ENCODE results near the gene PRMT9. TPM values are rescaled to one million over a fixed set of nuclear protein-coding genes. Genes with fewer than 3 reads are reported as not detected.
A peak's percentile ranks its signal among the peaks of the same experiment; 100 is the strongest.

PRMT9 gene
- total RNA-seq, 1 experiment from 2014 or later, result 10.5 TPM

DNA sequence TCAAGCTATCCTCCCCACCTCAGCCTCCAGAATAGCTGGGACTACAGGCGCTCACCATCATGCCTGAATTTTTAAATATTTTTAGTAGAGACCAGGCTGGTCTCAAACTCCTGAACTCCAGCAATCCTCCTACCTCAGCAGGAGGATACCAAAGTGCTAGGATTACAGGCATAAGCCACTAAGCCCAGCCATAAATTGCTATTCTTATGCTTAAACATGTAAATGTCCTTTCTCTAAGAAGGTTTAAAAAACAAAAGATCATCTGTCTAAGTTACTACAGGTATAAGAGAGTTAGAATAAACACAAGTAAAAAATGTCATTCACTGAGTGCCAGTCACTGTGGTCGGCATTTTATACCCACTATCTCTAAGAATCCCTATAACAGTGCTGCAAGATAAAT, 28.3 kb downstream of the PRMT9 start:
- no peak overlapping the region for H4K5ac ChIP-seq (ENCODE audit: insufficient read length, low read depth, low read length)
- Mint-ChIP-seq H3K9me3 (no peaks in the 10 kb centered on the region), H3K27ac (peak overlapping the region; percentile 79 to 95 (median 92)), H3K36me3 (ENCODE audit: insufficient read depth in 1 of 3, low read depth in 3 of 3) (peaks cover 26 to 70% (median 55%) of the 10 kb centered on the region in 3 experiments), H3K4me1 (peaks cover 13 to 17% of the 10 kb centered on the region in 2 experiments), H3K4me3 (no peak overlapping the region; a peak in 1 of 5 replicates), H3K27me3 (ENCODE audit: low read depth) (no peaks in the 10 kb centered on the region; the same call in 1 of the 2 replicates)
- no peak overlapping the region for H3K14ac ChIP-seq (ENCODE audit: insufficient read depth, low read length)
- TF ChIP-seq, protein P1, sequence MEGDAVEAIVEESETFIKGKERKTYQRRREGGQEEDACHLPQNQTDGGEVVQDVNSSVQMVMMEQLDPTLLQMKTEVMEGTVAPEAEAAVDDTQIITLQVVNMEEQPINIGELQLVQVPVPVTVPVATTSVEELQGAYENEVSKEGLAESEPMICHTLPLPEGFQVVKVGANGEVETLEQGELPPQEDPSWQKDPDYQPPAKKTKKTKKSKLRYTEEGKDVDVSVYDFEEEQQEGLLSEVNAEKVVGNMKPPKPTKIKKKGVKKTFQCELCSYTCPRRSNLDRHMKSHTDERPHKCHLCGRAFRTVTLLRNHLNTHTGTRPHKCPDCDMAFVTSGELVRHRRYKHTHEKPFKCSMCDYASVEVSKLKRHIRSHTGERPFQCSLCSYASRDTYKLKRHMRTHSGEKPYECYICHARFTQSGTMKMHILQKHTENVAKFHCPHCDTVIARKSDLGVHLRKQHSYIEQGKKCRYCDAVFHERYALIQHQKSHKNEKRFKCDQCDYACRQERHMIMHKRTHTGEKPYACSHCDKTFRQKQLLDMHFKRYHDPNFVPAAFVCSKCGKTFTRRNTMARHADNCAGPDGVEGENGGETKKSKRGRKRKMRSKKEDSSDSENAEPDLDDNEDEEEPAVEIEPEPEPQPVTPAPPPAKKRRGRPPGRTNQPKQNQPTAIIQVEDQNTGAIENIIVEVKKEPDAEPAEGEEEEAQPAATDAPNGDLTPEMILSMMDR (conservative IDR thresholded peaks at IDR 0.05), result no peak
- no peaks in the 10 kb centered on the region; the same call in 1 of the 2 replicates for H3K4me1 ChIP-seq (ENCODE audit: insufficient read depth, low read length)
- H2AK5ac ChIP-seq (ENCODE audit: insufficient read length, low read length), result no peak overlapping the region
- no peak overlapping the region for H3T11ph ChIP-seq (ENCODE audit: low read length)
- no peak overlapping the region for H3K23ac ChIP-seq (ENCODE audit: insufficient read length, low read depth, low read length)
- H3K9me3 ChIP-seq (ENCODE audit: control insufficient read depth, low read depth, low read length), result no peaks in the 10 kb centered on the region
- no peaks in the 10 kb centered on the region for H3K27me3 ChIP-seq (ENCODE audit: insufficient read depth, low read length)
- H4K8ac ChIP-seq (replicated peaks; ENCODE audit: insufficient read length, low read depth, low read length), result no peak overlapping the region
- H3K9ac ChIP-seq (ENCODE audit: extremely low read depth, insufficient read length, low read length), result no peak overlapping the region
- no peak overlapping the region for H4K91ac ChIP-seq (ENCODE audit: insufficient read length, low read depth, low read length)
- no peak overlapping the region for H2AFZ ChIP-seq (ENCODE audit: low read length)
- H3K56ac ChIP-seq (ENCODE audit: insufficient read length, low read depth, low read length), result no peak overlapping the region
- WGBS (ENCODE audit: extremely low coverage, insufficient read length, low lambda C conversion rate), result no CpG with 5 or more reads among the region's 2 CpGs
- H3K4ac ChIP-seq (ENCODE audit: low read depth, low read length), result no peak overlapping the region
- DNase-seq, result no peak
- no peak overlapping the region for H2BK15ac ChIP-seq (ENCODE audit: low read depth, low read length)
- H3K27ac ChIP-seq (ENCODE audit: insufficient read length, low read depth, low read length), result no peak overlapping the region
- no peak overlapping the region for H3K18ac ChIP-seq (ENCODE audit: insufficient read length, low read depth, low read length)
- H2BK12ac ChIP-seq (ENCODE audit: insufficient read length, low read depth, low read length), result no peak overlapping the region
- no peaks in the 10 kb centered on the region for H3K79me1 ChIP-seq (ENCODE audit: insufficient read depth, low read depth, low read length, poor library complexity, severe bottlenecking)
- no peak overlapping the region for H2BK5ac ChIP-seq (ENCODE audit: insufficient read length, low read length)
- no peaks in the 10 kb centered on the region for H3K23me2 ChIP-seq (ENCODE audit: insufficient read length, low read depth, low read length, poor library complexity, severe bottlenecking)
- H2BK20ac ChIP-seq (ENCODE audit: low read depth, low read length, poor library complexity, severe bottlenecking), result no peak overlapping the region
- no peaks in the 10 kb centered on the region for H4K20me1 ChIP-seq (ENCODE audit: control insufficient read depth, insufficient read depth, insufficient read length)
- H2BK120ac ChIP-seq (ENCODE audit: low read depth, low read length, poor library complexity, severe bottlenecking), result no peak overlapping the region
- H3K4me2 ChIP-seq (ENCODE audit: insufficient read depth, insufficient read length, low read length), result no peak overlapping the region
- H3K79me2 ChIP-seq (ENCODE audit: insufficient read depth, low read length), result no peaks in the 10 kb centered on the region

All from H9 (cell line).